HFF-Myc (cell line): ENCODE measurements around the gene EI24.

Source experiments
- DNase-seq: peaks from one replicate; pipeline ENCODE4 v3.0.0-alpha.2; 2011; ENCODE audit warnings: low read depth; ENCODE audit errors: extremely low read depth
- H3K4me3 ChIP-seq: replicated peaks from 2 replicates; pipeline ENCODE4 v1.5.1; 2011; ENCODE audit warnings: low read depth, mild to moderate bottlenecking, control low read depth, low read length
- CTCF ChIP-seq: IDR thresholded peaks from 2 replicates; pipeline ENCODE4 v1.5.1; 2012; ENCODE audit warnings: mild to moderate bottlenecking, low read depth, low read length, control low read depth; ENCODE audit errors: missing control alignments

The EI24 gene

GRCh38 chr11:125550780-125551179 is 18.5 kb upstream of the EI24 start:
- no peak for DNase-seq
- no peak overlapping the region for H3K4me3 ChIP-seq
- no peak for TF ChIP-seq CTCF

GRCh38 chr11:125551835-125552342 is 17.4 kb upstream of the EI24 start:
- TF ChIP-seq CTCF = no peak
- DNase-seq = no peak
- H3K4me3 ChIP-seq = no peak overlapping the region

- no peak for TF ChIP-seq CTCF
- DNase-seq = no peak
- no peak overlapping the region for H3K4me3 ChIP-seq
Observed at GRCh38 chr11:125552927-125553326, 16.4 kb upstream of the EI24 start.

- H3K4me3 ChIP-seq = no peak overlapping the region
- TF ChIP-seq CTCF = no peak
- DNase-seq = no peak
Observed at GRCh38 chr11:125553357-125553756, 15.9 kb upstream of the EI24 start.

- no peak for DNase-seq
- no peak for TF ChIP-seq CTCF
- no peak overlapping the region for H3K4me3 ChIP-seq
Observed at GRCh38 chr11:125554038-125554437, 15.2 kb upstream of the EI24 start.

- TF ChIP-seq CTCF = no peak
- DNase-seq = no peak
- H3K4me3 ChIP-seq = no peak overlapping the region
Observed at GRCh38 chr11:125559888-125560287, 9.4 kb upstream of the EI24 start.

- H3K4me3 ChIP-seq = no peak overlapping the region
- DNase-seq = no peak
- TF ChIP-seq CTCF = no peak
Observed at GRCh38 chr11:125561924-125562323, 7.4 kb upstream of the EI24 start.
